HepG2 (cell line): ENCODE data around the gene TCFL5. TPM values are rescaled to one million over a fixed set of nuclear protein-coding genes. Genes with fewer than 3 reads are reported as not detected.

Source experiments
- ATM ChIP-seq: fragments of 450-650 bp; IDR thresholded peaks from 2 replicates; pipeline ENCODE4 v1.7.1; 2017; ENCODE audit warnings: mild to moderate bottlenecking, borderline replicate concordance
- HMG20A ChIP-seq: IDR thresholded peaks from 2 replicates; pipeline ENCODE4 v1.6.1; 2016; ENCODE audit warnings: borderline replicate concordance
- NFATC3 ChIP-seq: sonication (generic); formaldehyde crosslinking; IDR thresholded peaks from 2 replicates; pipeline ENCODE4 v1.5.1; 2020; ENCODE audit warnings: mild to moderate bottlenecking, missing genetic modification reagents
- NR2F1 ChIP-seq, 2 experiments: fragments of 450-650 bp in 1 of 2; formaldehyde crosslinking in 1 of 2; IDR thresholded peaks; 2 replicates each; pipeline versions ENCODE4 v1.5.0 to v1.6.1; 2016 to 2020; ENCODE audit warnings: mild to moderate bottlenecking in 1 of 2, missing compliant biosample characterization in 1 of 2, missing genetic modification reagents in 1 of 2, moderate library complexity in 1 of 2
- TCF7L2 ChIP-seq: IDR thresholded peaks from 2 replicates; pipeline ENCODE4 v1.6.1; 2011; ENCODE audit warnings: mild to moderate bottlenecking, low read depth, low read length, moderate library complexity
- ZFX ChIP-seq: sonication (generic); formaldehyde crosslinking; IDR thresholded peaks from 2 replicates; pipeline ENCODE4 v1.4.0; 2020; ENCODE audit warnings: mild to moderate bottlenecking, low read depth, missing genetic modification reagents, moderate library complexity
- ZMYM3 ChIP-seq: sonication (generic); formaldehyde crosslinking; IDR thresholded peaks from 2 replicates; pipeline ENCODE4 v1.5.1; 2020; ENCODE audit warnings: mild to moderate bottlenecking, missing genetic modification reagents
- ZNF12 ChIP-seq: sonication (generic); formaldehyde crosslinking; IDR thresholded peaks from 2 replicates; pipeline ENCODE4 v1.5.0; 2020; ENCODE audit warnings: missing genetic modification reagents
- ZNF205 ChIP-seq: IDR thresholded peaks from 2 replicates; pipeline ENCODE4 v1.6.1; 2018; ENCODE audit warnings: missing biosample characterization, missing genetic modification reagents
- ZNF326 ChIP-seq: sonication (generic); formaldehyde crosslinking; IDR thresholded peaks from 2 replicates; pipeline ENCODE4 v1.4.0; 2020; ENCODE audit warnings: missing genetic modification reagents, borderline replicate concordance
- ZNF629 ChIP-seq: sonication (generic); formaldehyde crosslinking; conservative IDR thresholded peaks from 2 replicates; pipeline ENCODE4 v1.5.0; 2020; ENCODE audit warnings: missing genetic modification reagents
- ZNF7 ChIP-seq: IDR thresholded peaks from 2 replicates; pipeline ENCODE4 v1.6.1; 2016; ENCODE audit warnings: missing biosample characterization, missing genetic modification reagents
- ZNF777 ChIP-seq: sonication (generic); formaldehyde crosslinking; IDR thresholded peaks from 2 replicates; pipeline ENCODE4 v1.4.0; 2020; ENCODE audit warnings: missing genetic modification reagents
- ZSCAN9 ChIP-seq: IDR thresholded peaks from 2 replicates; pipeline ENCODE4 v1.6.1; 2016; ENCODE audit warnings: borderline replicate concordance
- polyA plus RNA-seq, 8 experiments: library from polyadenylated mRNA; depleted of rRNA in 3 of 8; stranded (reverse) in 7 of 8; unstranded in 1 of 8; fragments of >200 nt; fragmentation: Illumina TruSeq in 4 of 8; extraction: Trizol in 4 of 8; gene quantifications; 2 replicates each; pipeline versions ENCODE4 v1.2.1 to v1.2.3, GENCODE V29; 2011 to 2016; ENCODE audit warnings: low read depth in 4 of 8, missing spikeins in 1 of 8, mixed read lengths in 1 of 8; ENCODE audit not compliant: insufficient read depth in 1 of 8
- total RNA-seq, 5 experiments: library from RNA; depleted of rRNA; stranded (reverse); fragments of >200 nt; fragmentation: Illumina TruSeq; extraction: Trizol; gene quantifications; 2 replicates each; pipeline ENCODE4 v1.2.3, GENCODE V29; 2016; ENCODE audit warnings: low read depth in 1 of 5
- TF ChIP-seq, protein P1 (sequence below): sonication (generic); formaldehyde crosslinking; IDR thresholded peaks from 2 replicates; pipeline ENCODE4 v1.8.0; 2022; ENCODE audit warnings: mild to moderate bottlenecking, missing genetic modification reagents, borderline replicate concordance
- TF ChIP-seq, protein P2 (sequence below): sonication (generic); formaldehyde crosslinking; IDR thresholded peaks from 2 replicates; pipeline ENCODE4 v1.9.0; 2022; ENCODE audit warnings: low read depth, missing genetic modification reagents
- TF ChIP-seq, protein P3 (sequence below): sonication (generic); formaldehyde crosslinking; IDR thresholded peaks from 2 replicates; pipeline ENCODE4 v1.4.0; 2020; ENCODE audit warnings: missing genetic modification reagents, low read depth, mild to moderate bottlenecking, borderline replicate concordance
- TF ChIP-seq, protein P4 (sequence below): sonication (generic); formaldehyde crosslinking; IDR thresholded peaks from 2 replicates; pipeline ENCODE4 v1.9.0; 2022; ENCODE audit warnings: missing genetic modification reagents, mild to moderate bottlenecking, borderline replicate concordance
- TF ChIP-seq, protein P5 (sequence below): sonication (generic); formaldehyde crosslinking; IDR thresholded peaks from 2 replicates; pipeline ENCODE4 v1.8.1; 2023; ENCODE audit warnings: mild to moderate bottlenecking, moderate library complexity, missing genetic modification reagents

Gene TCFL5
- total and polyA plus RNA-seq, 2 of the 13 experiments (the other 11 are each of a cell fraction or from before 2014, with no cell fraction given): 14.8 to 20.0 TPM

DNA sequence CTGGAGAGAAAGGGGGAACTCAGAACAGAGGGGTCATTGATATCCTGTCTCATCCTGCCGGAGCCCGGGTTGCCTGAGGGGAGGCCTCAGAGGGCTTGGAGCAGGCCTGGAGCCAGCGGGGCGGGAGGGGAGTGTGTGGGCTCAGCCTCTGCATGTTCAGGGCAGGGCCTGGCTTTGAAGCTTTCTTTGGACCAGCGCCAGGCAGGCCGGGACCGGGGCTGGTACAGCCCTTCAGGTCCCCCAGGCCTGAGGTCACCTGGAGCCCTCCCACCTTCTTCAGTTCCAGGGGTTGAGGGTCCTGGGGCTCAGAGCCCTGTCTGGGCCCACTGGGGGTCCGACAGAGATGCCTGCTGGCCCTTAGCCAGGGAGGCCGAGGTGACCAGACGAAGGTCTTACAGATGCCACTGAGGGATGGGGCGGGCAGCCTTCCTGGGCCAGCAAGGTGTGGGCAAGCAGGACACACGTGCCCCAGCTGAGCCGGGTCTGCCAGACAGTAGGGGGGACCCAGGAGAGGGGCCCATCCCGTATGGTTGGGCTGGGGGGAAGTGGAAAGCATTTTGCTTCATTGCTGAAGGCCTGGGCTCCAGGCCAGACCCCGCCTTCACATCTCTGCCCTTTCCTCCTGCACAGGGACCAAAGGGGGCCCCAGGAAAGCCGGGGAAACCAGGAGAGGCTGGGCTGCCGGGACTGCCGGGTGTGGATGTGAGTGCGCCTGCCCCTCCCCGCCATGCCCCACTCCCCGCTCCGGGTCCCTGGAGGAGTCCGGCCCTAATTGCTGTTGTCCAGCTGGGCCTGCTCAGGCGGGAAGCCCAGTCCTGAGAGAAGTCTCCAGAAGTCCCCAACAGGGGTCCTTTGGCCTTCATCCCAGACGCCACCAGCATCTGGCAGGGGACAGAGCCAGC, 42.8 kb downstream of the TCFL5 start (continued):
- TF ChIP-seq, protein P1, sequence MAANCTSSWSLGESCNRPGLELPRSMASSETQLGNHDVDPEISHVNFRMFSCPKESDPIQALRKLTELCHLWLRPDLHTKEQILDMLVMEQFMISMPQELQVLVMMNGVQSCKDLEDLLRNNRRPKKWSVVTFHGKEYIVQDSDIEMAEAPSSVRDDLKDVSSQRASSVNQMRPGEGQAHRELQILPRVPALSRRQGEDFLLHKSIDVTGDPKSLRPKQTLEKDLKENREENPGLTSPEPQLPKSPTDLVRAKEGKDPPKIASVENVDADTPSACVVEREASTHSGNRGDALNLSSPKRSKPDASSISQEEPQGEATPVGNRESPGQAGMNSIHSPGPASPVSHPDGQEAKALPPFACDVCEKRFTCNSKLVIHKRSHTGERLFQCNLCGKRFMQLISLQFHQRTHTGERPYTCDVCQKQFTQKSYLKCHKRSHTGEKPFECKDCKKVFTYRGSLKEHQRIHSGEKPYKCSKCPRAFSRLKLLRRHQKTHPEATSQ (CRISPR knock-in tag): no peak
- no peak for TF ChIP-seq ZNF629 (CRISPR knock-in tag)
- 0 out of 2 replicates have a peak, but pooled peaks have one; percentile 26 for TF ChIP-seq ZMYM3
- TF ChIP-seq, protein P2, sequence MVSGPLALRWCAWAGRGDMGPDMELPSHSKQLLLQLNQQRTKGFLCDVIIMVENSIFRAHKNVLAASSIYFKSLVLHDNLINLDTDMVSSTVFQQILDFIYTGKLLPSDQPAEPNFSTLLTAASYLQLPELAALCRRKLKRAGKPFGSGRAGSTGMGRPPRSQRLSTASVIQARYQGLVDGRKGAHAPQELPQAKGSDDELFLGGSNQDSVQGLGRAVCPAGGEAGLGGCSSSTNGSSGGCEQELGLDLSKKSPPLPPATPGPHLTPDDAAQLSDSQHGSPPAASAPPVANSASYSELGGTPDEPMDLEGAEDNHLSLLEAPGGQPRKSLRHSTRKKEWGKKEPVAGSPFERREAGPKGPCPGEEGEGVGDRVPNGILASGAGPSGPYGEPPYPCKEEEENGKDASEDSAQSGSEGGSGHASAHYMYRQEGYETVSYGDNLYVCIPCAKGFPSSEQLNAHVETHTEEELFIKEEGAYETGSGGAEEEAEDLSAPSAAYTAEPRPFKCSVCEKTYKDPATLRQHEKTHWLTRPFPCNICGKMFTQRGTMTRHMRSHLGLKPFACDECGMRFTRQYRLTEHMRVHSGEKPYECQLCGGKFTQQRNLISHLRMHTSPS (CRISPR knock-in tag): no peak; the same call in 1 of the 2 replicates
- TF ChIP-seq ZNF7 (CRISPR knock-in tag): peak; percentile 3; the same call in 1 of the 2 replicates
- TF ChIP-seq ATM: no peak
- TF ChIP-seq, protein P3, sequence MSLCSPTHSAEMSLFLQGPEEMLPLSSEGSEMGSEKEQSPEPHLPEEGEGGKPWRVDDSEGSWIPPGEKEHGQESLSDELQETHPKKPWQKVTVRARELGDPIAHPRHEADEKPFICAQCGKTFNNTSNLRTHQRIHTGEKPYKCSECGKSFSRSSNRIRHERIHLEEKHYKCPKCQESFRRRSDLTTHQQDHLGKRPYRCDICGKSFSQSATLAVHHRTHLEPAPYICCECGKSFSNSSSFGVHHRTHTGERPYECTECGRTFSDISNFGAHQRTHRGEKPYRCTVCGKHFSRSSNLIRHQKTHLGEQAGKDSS (CRISPR knock-in tag): peak; percentile 25; the same call in 1 of the 2 replicates
- TF ChIP-seq ZNF205: 0 out of 2 replicates have a peak, but pooled peaks have one; percentile 35
- TF ChIP-seq, protein P4, sequence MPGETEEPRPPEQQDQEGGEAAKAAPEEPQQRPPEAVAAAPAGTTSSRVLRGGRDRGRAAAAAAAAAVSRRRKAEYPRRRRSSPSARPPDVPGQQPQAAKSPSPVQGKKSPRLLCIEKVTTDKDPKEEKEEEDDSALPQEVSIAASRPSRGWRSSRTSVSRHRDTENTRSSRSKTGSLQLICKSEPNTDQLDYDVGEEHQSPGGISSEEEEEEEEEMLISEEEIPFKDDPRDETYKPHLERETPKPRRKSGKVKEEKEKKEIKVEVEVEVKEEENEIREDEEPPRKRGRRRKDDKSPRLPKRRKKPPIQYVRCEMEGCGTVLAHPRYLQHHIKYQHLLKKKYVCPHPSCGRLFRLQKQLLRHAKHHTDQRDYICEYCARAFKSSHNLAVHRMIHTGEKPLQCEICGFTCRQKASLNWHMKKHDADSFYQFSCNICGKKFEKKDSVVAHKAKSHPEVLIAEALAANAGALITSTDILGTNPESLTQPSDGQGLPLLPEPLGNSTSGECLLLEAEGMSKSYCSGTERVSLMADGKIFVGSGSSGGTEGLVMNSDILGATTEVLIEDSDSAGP (CRISPR knock-in tag): peak; percentile 67; the same call in 1 of the 2 replicates
- TF ChIP-seq ZNF326 (CRISPR knock-in tag): 0 out of 2 replicates have a peak, but pooled peaks have one; percentile 63
- no peak for TF ChIP-seq NFATC3 (CRISPR knock-in tag)
- peak; percentile 97 for TF ChIP-seq ZFX (CRISPR knock-in tag)
- 0 out of 2 replicates have a peak, but pooled peaks have one; percentile 57 for TF ChIP-seq ZSCAN9 (CRISPR knock-in tag)
- TF ChIP-seq TCF7L2: no peak
- no peak for TF ChIP-seq HMG20A (CRISPR knock-in tag)
- TF ChIP-seq, protein P5, sequence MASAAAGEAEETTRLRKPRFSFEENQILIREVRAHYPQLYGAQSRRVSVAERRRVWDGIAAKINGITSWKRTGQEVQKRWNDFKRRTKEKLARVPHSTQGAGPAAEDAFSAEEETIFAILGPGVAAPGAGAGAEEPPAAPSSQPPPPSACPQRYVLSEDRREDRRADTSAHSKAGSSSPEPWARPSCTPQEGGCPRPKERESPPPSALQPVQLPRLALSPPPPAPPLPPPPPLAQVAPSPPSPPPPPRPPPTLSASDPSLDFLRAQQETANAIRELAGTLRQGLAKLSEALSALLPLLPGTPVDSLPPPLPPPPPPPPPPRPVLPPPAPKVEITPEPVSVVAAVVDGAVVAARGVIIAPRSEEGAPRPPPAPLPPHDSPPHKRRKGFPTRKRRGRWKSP (CRISPR knock-in tag): peak; percentile 74; the same call in 1 of the 2 replicates
- peak; percentile 66; the same call in 1 of the 2 replicates for TF ChIP-seq ZNF12
- peak in 1 of 2 experiments; percentile 45; a peak in 1 of 4 replicates for TF ChIP-seq NR2F1 (CRISPR knock-in tag; IDR thresholded peaks at IDR 0.05)
- TF ChIP-seq ZNF777 (CRISPR knock-in tag): peak; percentile 62; the same call in 1 of the 2 replicates
